H1 (cell line): ENCODE results near the gene UNC80. TPM values are rescaled to one million over a fixed set of nuclear protein-coding genes. Genes with fewer than 3 reads are reported as not detected.

ENCODE experiments used
- MAX ChIP-seq: IDR thresholded peaks from 2 replicates; pipeline ENCODE4 v1.6.1; 2012; ENCODE audit warnings: inconsistent platforms
- RBBP5 ChIP-seq: IDR thresholded peaks from 2 replicates; pipeline ENCODE4 v1.7.1; 2012; ENCODE audit warnings: low read depth, mild to moderate bottlenecking, inconsistent platforms, low read length, moderate library complexity, borderline replicate concordance
- TEAD4 ChIP-seq: IDR thresholded peaks from 2 replicates; pipeline ENCODE4 v1.6.1; 2012; ENCODE audit warnings: low read depth, low read length, inconsistent platforms, mixed read lengths
- polyA plus RNA-seq, 7 experiments: library from polyadenylated mRNA; depleted of rRNA in 3 of 7; stranded (reverse) in 5 of 7; unstranded in 2 of 7; fragments of >200 nt in 5 of 7; fragments of 200-250 nt in 2 of 7; gene quantifications; 1 replicate in 5 of 7; 2 replicates in 1 of 7; 4 replicates in 1 of 7; pipeline versions ENCODE4 v1.2.1 to v1.2.3, GENCODE V29; 2011 to 2013; ENCODE audit warnings: missing spikeins in 2 of 7, mixed read lengths in 2 of 7
- total RNA-seq: library from RNA; stranded (reverse); fragmentation: NEBNext Ultra II Directional; extraction: Animal tissue kit (Norgen Biotek cat#: 25700); gene quantifications from 2 replicates; pipeline ENCODE4 v1.2.1, GENCODE V29; 2021

UNC80 gene
- total and polyA plus RNA-seq, 2 of the 8 experiments (the other 6 are each of a cell fraction or from before 2014, with no cell fraction given), result 0.53 to 0.56 TPM

- no peak for TF ChIP-seq RBBP5
- no peak for TF ChIP-seq MAX
- no peak for TF ChIP-seq TEAD4
These were observed 4.3 kb upstream of the UNC80 start (continued) for GRCh38 chr2:209767316-209767715.
